Kasumi-1 (cell line): ENCODE data around the gene GPR61.

ENCODE experiments used
- DNase-seq, 2 experiments: peaks; one replicate each; lab custom pipeline; 2025; lab: John Stamatoyannopoulos, UW

Gene GPR61

GRCh38 chr1:109508873-109509175, 30.8 kb upstream of the GPR61 start:
- no peak for DNase-seq

- peak; percentile 50 to 55 for DNase-seq
Observed at GRCh38 chr1:109509176-109510134, 30.2 kb upstream of the GPR61 start, which contains the start of gene AMIGO1. Gene AMIGO1, minus strand, starts transcription at chr1:109509727. Its CDS starts 815 bp downstream, at chr1:109508912.

- DNase-seq = no peak
Observed at GRCh38 chr1:109513110-109513710, 26.5 kb upstream of the GPR61 start.

- no peak for DNase-seq
Observed at GRCh38 chr1:109514846-109515245, 24.8 kb upstream of the GPR61 start.

- no peak for DNase-seq
Observed at GRCh38 chr1:109516872-109517271, 22.8 kb upstream of the GPR61 start.

- no peak for DNase-seq
Observed at GRCh38 chr1:109517337-109517736, 22.3 kb upstream of the GPR61 start.

GRCh38 chr1:109521002-109521951, 18.4 kb upstream of the GPR61 start:
- no peak for DNase-seq

GRCh38 chr1:109522026-109522425, 17.6 kb upstream of the GPR61 start:
- DNase-seq = no peak

- no peak for DNase-seq
Observed at GRCh38 chr1:109523706-109524105, 16.0 kb upstream of the GPR61 start.

GRCh38 chr1:109527098-109527811, 12.4 kb upstream of the GPR61 start:
- no peak for DNase-seq

- no peak for DNase-seq
Observed at GRCh38 chr1:109527846-109528695, 11.6 kb upstream of the GPR61 start.

GRCh38 chr1:109528712-109529111, 11.0 kb upstream of the GPR61 start:
- DNase-seq = no peak

GRCh38 chr1:109529881-109530456, 9.7 kb upstream of the GPR61 start:
- DNase-seq = no peak

GRCh38 chr1:109530457-109531087, 9.1 kb upstream of the GPR61 start:
- no peak for DNase-seq

GRCh38 chr1:109531380-109531779, 8.3 kb upstream of the GPR61 start:
- no peak for DNase-seq

- no peak for DNase-seq
Observed at GRCh38 chr1:109531826-109532364, 7.8 kb upstream of the GPR61 start.

- DNase-seq = peak; percentile 79 to 86
Observed at GRCh38 chr1:109532365-109533136, 7.1 kb upstream of the GPR61 start.

- no peak for DNase-seq
Observed at GRCh38 chr1:109534307-109534858, 5.3 kb upstream of the GPR61 start.
